WTC11 (cell line): ENCODE measurements around the gene CTNNA2.

Experiments
- CREB1 ChIP-seq: sonication (generic); formaldehyde crosslinking; IDR thresholded peaks from 2 replicates; pipeline ENCODE4 v1.8.0; 2023; ENCODE audit warnings: mild to moderate bottlenecking, missing genetic modification reagents
- ELF4 ChIP-seq: sonication (generic); formaldehyde crosslinking; IDR thresholded peaks from 2 replicates; pipeline ENCODE4 v1.8.1; 2022; ENCODE audit warnings: low read depth, mild to moderate bottlenecking, moderate library complexity, missing genetic modification reagents
- ETV6 ChIP-seq: sonication (generic); formaldehyde crosslinking; IDR thresholded peaks from 2 replicates; pipeline ENCODE4 v1.8.1; 2022; ENCODE audit warnings: mild to moderate bottlenecking, missing genetic modification reagents
- JUN ChIP-seq: sonication (generic); formaldehyde crosslinking; IDR thresholded peaks from 2 replicates; pipeline ENCODE4 v1.8.0; 2023; ENCODE audit warnings: mild to moderate bottlenecking, missing genetic modification reagents
- SP1 ChIP-seq: sonication (generic); formaldehyde crosslinking; conservative IDR thresholded peaks from 2 replicates; pipeline ENCODE4 v1.8.1; 2022; ENCODE audit warnings: missing genetic modification reagents
- TEAD1 ChIP-seq: sonication (generic); formaldehyde crosslinking; IDR thresholded peaks from 2 replicates; pipeline ENCODE4 v1.8.0; 2022; ENCODE audit warnings: mild to moderate bottlenecking, missing genetic modification reagents
- ZBTB21 ChIP-seq: sonication (generic); formaldehyde crosslinking; IDR thresholded peaks from 2 replicates; pipeline ENCODE4 v1.8.1; 2023; ENCODE audit warnings: mild to moderate bottlenecking, missing genetic modification reagents, borderline replicate concordance
- TF ChIP-seq, protein P1 (sequence below): fragments of 200-600 bp; IDR thresholded peaks from 2 replicates; pipeline ENCODE4 v1.8.0; 2022; ENCODE audit warnings: antibody characterized with exemption
- TF ChIP-seq, protein P2 (sequence below): sonication (generic); formaldehyde crosslinking; IDR thresholded peaks from 2 replicates; pipeline ENCODE4 v1.8.0; 2022; ENCODE audit warnings: mild to moderate bottlenecking, missing genetic modification reagents
- TF ChIP-seq, protein P3 (sequence below): sonication (generic); formaldehyde crosslinking; IDR thresholded peaks from 2 replicates; pipeline ENCODE4 v1.8.0; 2022; ENCODE audit warnings: mild to moderate bottlenecking, missing genetic modification reagents
- TF ChIP-seq, protein P4 (sequence below): sonication (generic); formaldehyde crosslinking; IDR thresholded peaks from 2 replicates; pipeline ENCODE4 v1.8.0; 2022; ENCODE audit warnings: mild to moderate bottlenecking, missing genetic modification reagents
- TF ChIP-seq, protein P5 (sequence below): fragments of 250-450 bp; sonication (Bioruptor Pico); IDR thresholded peaks from 2 replicates; pipeline ENCODE4 v2.1.2; 2022; ENCODE audit warnings: mild to moderate bottlenecking, moderate library complexity
- TF ChIP-seq, protein P6 (sequence below): sonication (generic); formaldehyde crosslinking; IDR thresholded peaks from 2 replicates; pipeline ENCODE4 v1.8.1; 2022; ENCODE audit warnings: low read depth, missing genetic modification reagents, borderline replicate concordance
- TF ChIP-seq, protein P7 (sequence below): sonication (generic); formaldehyde crosslinking; IDR thresholded peaks from 2 replicates; pipeline ENCODE4 v1.8.1; 2023; ENCODE audit warnings: mild to moderate bottlenecking, missing genetic modification reagents

DNA sequence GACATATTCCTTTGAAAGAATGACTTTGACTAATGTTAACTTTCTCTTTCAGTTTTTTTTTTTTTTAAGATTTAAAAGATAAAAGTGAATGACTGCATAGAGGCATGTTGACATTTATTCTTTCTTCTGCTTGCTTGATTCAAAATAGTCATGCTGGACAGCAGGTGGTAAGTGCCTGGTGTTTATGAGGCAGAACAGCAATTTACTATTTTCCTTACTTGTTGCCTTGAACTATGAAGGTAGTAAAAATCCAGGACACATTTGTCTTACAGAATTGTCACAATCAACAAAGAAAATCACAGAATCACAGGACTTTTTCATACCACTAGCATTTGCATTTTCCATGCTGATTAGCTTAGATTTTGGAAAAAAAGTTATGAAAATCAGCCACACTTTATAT, 388.3 kb downstream of the CTNNA2 start:
- TF ChIP-seq, protein P1, sequence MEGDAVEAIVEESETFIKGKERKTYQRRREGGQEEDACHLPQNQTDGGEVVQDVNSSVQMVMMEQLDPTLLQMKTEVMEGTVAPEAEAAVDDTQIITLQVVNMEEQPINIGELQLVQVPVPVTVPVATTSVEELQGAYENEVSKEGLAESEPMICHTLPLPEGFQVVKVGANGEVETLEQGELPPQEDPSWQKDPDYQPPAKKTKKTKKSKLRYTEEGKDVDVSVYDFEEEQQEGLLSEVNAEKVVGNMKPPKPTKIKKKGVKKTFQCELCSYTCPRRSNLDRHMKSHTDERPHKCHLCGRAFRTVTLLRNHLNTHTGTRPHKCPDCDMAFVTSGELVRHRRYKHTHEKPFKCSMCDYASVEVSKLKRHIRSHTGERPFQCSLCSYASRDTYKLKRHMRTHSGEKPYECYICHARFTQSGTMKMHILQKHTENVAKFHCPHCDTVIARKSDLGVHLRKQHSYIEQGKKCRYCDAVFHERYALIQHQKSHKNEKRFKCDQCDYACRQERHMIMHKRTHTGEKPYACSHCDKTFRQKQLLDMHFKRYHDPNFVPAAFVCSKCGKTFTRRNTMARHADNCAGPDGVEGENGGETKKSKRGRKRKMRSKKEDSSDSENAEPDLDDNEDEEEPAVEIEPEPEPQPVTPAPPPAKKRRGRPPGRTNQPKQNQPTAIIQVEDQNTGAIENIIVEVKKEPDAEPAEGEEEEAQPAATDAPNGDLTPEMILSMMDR, result no peak
- TF ChIP-seq, protein P2, sequence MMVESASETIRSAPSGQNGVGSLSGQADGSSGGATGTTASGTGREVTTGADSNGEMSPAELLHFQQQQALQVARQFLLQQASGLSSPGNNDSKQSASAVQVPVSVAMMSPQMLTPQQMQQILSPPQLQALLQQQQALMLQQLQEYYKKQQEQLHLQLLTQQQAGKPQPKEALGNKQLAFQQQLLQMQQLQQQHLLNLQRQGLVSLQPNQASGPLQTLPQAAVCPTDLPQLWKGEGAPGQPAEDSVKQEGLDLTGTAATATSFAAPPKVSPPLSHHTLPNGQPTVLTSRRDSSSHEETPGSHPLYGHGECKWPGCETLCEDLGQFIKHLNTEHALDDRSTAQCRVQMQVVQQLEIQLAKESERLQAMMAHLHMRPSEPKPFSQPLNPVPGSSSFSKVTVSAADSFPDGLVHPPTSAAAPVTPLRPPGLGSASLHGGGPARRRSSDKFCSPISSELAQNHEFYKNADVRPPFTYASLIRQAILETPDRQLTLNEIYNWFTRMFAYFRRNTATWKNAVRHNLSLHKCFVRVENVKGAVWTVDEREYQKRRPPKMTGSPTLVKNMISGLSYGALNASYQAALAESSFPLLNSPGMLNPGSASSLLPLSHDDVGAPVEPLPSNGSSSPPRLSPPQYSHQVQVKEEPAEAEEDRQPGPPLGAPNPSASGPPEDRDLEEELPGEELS (CRISPR knock-in tag), result no peak
- TF ChIP-seq, protein P3, sequence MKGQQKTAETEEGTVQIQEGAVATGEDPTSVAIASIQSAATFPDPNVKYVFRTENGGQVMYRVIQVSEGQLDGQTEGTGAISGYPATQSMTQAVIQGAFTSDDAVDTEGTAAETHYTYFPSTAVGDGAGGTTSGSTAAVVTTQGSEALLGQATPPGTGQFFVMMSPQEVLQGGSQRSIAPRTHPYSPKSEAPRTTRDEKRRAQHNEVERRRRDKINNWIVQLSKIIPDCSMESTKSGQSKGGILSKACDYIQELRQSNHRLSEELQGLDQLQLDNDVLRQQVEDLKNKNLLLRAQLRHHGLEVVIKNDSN, result no peak
- no peak for TF ChIP-seq ETV6 (CRISPR knock-in tag)
- TF ChIP-seq, protein P4, sequence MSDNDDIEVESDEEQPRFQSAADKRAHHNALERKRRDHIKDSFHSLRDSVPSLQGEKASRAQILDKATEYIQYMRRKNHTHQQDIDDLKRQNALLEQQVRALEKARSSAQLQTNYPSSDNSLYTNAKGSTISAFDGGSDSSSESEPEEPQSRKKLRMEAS, result no peak
- TF ChIP-seq, protein P5, sequence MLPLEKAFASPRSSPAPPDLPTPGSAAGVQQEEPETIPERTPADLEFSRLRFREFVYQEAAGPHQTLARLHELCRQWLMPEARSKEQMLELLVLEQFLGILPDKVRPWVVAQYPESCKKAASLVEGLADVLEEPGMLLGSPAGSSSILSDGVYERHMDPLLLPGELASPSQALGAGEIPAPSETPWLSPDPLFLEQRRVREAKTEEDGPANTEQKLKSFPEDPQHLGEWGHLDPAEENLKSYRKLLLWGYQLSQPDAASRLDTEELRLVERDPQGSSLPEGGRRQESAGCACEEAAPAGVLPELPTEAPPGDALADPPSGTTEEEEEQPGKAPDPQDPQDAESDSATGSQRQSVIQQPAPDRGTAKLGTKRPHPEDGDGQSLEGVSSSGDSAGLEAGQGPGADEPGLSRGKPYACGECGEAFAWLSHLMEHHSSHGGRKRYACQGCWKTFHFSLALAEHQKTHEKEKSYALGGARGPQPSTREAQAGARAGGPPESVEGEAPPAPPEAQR (CRISPR knock-in tag), result no peak
- TF ChIP-seq, protein P6, sequence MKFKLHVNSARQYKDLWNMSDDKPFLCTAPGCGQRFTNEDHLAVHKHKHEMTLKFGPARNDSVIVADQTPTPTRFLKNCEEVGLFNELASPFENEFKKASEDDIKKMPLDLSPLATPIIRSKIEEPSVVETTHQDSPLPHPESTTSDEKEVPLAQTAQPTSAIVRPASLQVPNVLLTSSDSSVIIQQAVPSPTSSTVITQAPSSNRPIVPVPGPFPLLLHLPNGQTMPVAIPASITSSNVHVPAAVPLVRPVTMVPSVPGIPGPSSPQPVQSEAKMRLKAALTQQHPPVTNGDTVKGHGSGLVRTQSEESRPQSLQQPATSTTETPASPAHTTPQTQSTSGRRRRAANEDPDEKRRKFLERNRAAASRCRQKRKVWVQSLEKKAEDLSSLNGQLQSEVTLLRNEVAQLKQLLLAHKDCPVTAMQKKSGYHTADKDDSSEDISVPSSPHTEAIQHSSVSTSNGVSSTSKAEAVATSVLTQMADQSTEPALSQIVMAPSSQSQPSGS (CRISPR knock-in tag), result no peak
- TF ChIP-seq CREB1 (CRISPR knock-in tag), result no peak
- TF ChIP-seq TEAD1 (CRISPR knock-in tag), result no peak
- TF ChIP-seq SP1 (CRISPR knock-in tag), result no peak
- TF ChIP-seq ZBTB21, result no peak
- TF ChIP-seq JUN (CRISPR knock-in tag), result no peak
- no peak for TF ChIP-seq ELF4 (CRISPR knock-in tag)
- TF ChIP-seq, protein P7, sequence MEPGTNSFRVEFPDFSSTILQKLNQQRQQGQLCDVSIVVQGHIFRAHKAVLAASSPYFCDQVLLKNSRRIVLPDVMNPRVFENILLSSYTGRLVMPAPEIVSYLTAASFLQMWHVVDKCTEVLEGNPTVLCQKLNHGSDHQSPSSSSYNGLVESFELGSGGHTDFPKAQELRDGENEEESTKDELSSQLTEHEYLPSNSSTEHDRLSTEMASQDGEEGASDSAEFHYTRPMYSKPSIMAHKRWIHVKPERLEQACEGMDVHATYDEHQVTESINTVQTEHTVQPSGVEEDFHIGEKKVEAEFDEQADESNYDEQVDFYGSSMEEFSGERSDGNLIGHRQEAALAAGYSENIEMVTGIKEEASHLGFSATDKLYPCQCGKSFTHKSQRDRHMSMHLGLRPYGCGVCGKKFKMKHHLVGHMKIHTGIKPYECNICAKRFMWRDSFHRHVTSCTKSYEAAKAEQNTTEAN, result no peak
